NCI-H1930 (cell line): ENCODE data around the gene RAB5B.
"Not testable (repeated sequence)": the region's sequence is repeated elsewhere in the genome, so short reads cannot be mapped to it uniquely, and the experiment has no call there.

Experiments
- DNase-seq, 2 experiments: peaks; one replicate each; lab custom pipeline; 2025; lab: John Stamatoyannopoulos, UW

The RAB5B gene

GRCh38 chr12:56017181-56017580 lies 43.3 kb downstream of the RAB5B start:
- DNase-seq, result no peak

GRCh38 chr12:56018356-56018755 lies 44.5 kb downstream of the RAB5B start:
- DNase-seq, result no peak

- no peak for DNase-seq
Measured at GRCh38 chr12:56020423-56021184, 46.7 kb downstream of the RAB5B start, which contains the start of gene IKZF4. TSS of gene IKZF4 (plus strand) at chr12:56021043. CDS start at chr12:56021494, 451 bp downstream.

- DNase-seq, result no peak
Measured at GRCh38 chr12:56021889-56022497, 48.1 kb downstream of the RAB5B start.

DNA sequence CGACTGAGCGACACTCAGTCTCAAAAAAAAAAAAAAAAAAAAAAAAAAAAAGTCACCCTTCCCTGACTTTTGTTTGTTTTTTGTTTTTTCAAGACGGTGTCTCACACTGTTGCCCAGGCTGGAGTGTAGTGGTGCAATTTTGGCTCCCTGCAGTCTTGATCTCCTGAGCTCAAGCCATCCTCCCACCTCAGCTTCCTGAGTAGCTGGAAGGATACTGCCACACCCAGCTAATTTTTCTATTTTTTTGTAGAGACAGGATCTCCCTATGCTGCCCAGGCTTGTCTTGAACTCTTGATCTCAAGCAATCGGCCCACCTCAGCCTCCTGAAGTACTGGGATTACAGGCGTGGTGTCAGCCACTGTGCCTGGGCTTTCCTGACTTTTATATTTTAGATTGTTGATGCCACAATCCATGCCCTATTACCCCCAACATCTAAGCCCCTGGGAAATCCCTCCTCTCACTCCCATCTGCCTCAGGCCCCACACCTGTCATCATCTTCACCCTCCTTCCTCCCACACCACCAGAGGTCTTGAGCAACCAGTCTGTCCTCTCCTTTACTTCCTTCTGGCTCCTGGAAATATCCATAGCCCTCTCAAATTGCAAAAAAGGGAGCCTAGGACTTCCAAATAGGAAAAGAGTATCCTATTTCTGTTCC lies 54.8 kb downstream of the RAB5B start:
- DNase-seq, result no peak

- no peak for DNase-seq
Measured at GRCh38 chr12:56029166-56029519, 55.3 kb downstream of the RAB5B start.

DNA sequence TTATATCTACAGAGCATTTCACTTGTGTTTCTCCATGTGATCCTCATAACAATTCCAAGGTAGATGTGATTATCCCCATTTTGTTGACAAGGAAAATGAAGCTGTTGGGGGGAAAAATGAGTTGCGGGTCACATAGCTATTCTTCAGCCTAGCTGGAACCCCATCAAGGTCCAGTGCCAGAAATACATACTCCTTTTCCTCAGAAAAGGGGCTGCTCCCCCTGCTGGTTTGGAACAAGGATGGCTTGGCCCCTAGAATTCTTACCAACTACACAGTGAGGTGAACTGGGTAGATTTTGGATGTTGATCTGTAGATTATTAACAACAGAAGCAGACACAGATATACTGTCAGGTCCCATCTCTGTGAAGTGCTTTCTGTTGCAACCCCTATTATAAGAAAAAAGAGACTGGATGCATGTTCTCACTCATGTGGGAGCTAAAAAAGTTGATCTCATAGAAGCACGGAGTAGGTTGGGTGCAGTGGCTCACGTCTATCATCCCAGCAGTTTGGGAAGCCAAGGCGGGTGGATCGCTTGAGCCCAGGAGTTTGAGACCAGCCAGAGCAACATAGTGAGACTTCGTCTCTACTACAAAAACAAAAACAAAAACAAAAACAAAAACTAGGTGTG lies 55.9 kb downstream of the RAB5B start:
- peak in 1 of 2 experiments; percentile 30 for DNase-seq

- no peak for DNase-seq
Measured at GRCh38 chr12:56031987-56032386, 58.1 kb downstream of the RAB5B start.

GRCh38 chr12:56034586-56035332 lies 60.9 kb downstream of the RAB5B start:
- no peak for DNase-seq

DNA sequence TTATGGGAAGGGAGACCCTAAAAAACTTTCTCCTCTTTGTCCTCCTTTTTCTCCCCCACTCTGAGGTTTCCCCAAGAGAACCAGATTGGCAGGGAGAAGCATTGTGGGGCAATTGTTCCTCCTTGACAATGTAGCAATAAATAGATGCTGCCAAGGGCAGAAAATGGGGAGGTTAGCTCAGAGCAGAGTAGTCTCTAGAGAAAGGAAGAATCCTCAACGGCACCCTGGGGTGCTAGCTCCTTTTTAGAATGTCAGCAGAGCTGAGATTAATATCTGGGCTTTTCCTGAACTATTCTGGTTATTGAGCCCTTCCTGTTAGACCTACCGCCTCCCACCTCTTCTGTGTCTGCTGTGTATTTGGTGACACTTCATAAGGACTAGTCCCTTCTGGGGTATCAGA lies 63.3 kb downstream of the RAB5B start:
- DNase-seq, result no peak

- DNase-seq, result no peak
Measured at GRCh38 chr12:56038022-56038655, 64.3 kb downstream of the RAB5B start.

DNA sequence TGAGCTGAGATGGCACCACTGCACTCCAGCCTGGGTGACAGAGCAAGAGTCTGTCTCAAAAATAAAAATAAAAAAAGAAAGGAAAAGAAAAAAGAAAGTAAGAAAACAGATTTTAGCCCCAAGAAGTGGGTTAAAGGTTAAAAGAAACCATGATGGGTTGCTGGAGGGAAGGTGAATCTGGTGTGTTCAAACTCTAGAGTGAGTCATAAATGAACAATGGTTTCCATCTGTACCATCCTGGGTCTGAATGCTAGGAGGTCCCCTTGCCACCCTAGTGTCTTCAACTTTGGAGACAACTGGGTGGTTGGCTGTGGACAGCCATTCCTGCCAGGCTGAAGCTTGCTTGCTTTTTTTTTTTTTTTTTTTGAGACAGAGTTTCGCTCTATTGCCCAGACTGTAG lies 66.3 kb downstream of the RAB5B start:
- no peak for DNase-seq

GRCh38 chr12:56040963-56041551 lies 67.2 kb downstream of the RAB5B start:
- no peak for DNase-seq

DNA sequence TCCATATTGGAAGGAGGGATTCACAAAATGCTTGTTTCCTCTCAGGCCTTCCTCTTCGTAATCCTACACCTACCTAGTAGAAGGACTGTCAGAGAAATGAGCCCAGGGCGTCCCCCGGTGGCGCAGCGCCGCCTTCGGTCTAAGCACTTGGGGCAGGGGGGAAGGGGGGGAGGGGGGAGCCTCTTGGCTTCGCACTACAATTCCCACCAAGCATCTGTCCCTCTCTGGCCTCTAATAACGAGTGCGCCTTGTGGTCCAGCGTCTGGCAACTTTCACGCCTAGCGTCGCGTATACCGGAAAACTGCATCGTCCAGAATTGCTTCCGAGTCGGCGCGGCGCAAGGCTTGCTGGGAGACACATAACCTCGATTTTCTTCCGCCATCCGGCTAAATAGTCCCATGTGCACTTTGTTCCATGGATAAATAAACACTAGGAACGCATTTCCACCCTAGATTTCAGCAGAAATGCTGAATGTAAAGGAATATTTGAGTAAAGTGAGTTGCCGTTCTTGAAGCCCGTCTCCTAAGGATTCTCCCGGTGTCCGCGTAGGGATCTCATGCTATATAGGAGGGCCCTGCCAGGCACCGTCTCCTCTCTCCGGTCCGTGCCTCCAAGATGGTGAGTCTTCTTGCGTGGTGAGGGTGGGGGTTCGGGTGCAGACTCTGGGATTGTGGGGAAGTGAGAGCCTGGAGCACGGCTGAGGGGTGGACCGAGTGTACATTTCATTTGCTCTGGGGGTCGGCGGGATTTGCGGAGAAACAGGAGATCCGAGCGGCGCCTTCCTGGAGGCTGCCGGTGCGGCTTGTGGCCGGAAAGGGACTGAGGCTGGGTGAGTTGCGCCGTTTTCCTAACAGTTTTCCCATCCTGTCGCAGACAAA lies 67.9 kb downstream of the RAB5B start, which contains the start of gene RPS26:
Gene RPS26, plus strand, starts transcription at position 367 of the 878 bp plus-strand sequence. Its CDS starts 249 bp downstream, at position 616.
- DNase-seq, result peak; percentile 98 to 99

- not testable (repeated sequence) for DNase-seq
Measured at GRCh38 chr12:56042430-56042813, 68.5 kb downstream of the RAB5B start.

GRCh38 chr12:56042843-56043242 lies 69.0 kb downstream of the RAB5B start:
- no peak for DNase-seq
